Measurements from ENCODE around the gene PTPRN2.
"Not testable (repeated sequence)": the region's sequence is repeated elsewhere in the genome, so short reads cannot be mapped to it uniquely, and the experiment has no call there.

The PTPRN2 gene

DNA sequence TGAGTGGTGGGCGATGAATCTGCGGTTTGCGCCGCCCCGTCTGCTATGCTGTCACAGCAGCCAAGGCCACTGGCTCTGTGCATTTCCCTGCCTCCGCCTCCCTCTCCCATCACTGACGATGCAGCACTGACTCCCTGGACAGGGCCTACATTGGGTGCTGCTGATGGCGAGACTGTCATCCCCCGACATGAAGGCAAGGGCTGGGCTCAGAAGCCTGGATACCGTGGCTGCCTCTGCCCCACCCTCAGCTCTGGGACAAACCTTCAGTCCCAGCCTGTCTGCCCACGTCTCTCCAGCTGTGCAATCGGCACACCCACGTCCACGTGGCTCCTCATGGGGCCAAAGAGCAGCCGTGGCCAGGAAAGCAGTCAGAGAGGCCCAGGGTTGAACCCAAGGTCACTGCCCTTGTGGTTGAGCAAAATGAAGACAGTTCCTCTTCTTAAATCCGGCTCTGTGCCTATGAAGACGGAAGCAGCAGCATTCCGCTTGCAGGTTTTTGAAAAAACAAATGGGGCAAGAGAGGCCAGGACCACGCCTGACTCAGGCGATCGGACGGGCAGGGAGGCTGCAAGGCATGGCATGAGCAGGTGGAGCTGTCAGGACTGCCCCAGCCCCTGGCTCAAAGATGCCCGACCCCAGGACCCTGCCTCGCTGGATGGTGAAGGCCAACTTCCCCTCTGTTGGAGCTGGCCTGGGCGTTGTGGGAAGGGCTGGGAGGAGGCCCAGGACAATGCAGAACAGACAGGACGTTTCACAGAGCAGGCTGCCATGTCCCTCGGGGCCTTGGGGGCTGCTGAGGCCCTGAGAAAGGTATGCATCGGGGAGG is 733.3 kb downstream of the PTPRN2 start:
- DNase-seq (ENCODE audit: low read depth, low spot score) = no peak
- H3K27ac ChIP-seq = no peak overlapping the region

DNA sequence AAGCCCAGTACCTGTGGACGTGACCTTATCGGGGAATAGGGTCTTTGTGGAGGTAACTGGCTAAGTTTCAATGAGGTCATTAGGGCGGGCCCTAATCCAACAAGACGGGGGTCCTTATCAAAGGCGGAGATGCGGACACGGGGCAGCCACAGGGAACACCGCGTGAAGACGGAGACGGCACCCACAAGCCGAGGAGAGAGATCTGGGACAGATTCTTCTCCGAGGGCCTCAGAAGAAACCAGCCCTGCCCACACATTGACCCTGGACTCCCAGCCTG is 733.9 kb downstream of the PTPRN2 start:
- no peak overlapping the region for H3K27ac ChIP-seq
- DNase-seq (ENCODE audit: low read depth, low spot score) = no peak

DNA sequence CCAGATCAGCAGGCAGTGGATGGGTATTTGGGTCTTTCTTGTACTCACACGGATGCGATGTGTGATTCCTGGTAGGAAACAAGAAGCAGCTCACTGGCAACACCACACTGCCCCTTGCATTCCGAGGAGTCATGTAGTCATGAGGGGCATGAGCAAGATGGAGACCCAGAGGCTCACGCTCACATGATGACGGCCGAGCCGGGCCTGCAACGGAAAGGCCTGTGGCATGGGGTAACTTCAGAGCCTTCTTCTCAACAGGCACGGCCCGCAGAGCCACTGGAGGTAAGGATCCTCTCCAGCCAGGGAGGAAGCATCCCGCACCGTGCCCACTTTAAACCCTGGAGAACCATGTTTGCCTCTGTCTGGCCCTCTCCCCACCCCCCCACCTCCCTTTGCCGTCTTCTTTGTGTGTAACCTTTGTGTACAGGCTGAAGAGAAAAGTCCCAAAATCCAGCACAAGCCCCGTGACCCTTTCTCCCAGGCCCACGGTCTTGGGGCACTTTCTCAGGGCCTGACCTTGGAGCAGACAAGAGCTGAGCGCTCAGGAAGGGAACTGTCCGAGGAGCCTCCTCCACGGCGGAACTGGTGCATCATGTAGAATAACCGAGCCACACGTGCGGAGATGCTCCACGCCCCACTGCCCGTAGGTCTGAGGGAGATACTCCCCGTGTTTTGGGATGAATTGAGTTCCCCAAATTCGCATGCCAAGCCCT is 734.4 kb downstream of the PTPRN2 start:
- H3K27ac ChIP-seq = no peak overlapping the region
- no peak for DNase-seq (ENCODE audit: low read depth, low spot score)

DNA sequence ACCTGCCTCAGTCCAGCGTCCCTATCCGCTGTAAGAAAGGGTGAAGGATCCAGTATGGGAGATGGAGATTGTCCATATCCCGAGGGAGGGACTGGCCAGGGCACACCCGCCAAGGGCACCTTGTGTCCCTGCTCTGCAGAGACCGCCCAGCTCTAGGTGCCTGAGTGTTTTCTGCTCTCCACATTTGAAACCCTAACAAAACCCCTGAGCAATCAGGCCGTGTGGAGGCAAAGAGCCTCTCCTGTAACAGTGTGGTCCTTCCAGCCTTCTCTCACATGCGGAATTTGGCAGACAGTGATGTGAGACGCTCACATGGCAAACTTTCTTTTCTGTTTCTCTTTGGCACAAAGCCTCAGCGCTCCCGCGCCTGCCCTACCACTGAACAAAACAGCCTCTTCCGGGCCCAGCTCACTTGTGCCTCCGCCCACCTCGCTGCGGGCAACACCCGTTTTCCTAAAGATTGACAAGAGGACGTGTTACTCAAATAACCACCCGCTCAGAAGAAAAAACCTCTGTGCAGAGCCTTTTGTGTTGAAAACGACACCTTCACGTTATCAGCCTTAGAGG is 736.0 kb downstream of the PTPRN2 start:
- no peak for DNase-seq (ENCODE audit: low read depth, low spot score)
- no peak overlapping the region for H3K27ac ChIP-seq

DNA sequence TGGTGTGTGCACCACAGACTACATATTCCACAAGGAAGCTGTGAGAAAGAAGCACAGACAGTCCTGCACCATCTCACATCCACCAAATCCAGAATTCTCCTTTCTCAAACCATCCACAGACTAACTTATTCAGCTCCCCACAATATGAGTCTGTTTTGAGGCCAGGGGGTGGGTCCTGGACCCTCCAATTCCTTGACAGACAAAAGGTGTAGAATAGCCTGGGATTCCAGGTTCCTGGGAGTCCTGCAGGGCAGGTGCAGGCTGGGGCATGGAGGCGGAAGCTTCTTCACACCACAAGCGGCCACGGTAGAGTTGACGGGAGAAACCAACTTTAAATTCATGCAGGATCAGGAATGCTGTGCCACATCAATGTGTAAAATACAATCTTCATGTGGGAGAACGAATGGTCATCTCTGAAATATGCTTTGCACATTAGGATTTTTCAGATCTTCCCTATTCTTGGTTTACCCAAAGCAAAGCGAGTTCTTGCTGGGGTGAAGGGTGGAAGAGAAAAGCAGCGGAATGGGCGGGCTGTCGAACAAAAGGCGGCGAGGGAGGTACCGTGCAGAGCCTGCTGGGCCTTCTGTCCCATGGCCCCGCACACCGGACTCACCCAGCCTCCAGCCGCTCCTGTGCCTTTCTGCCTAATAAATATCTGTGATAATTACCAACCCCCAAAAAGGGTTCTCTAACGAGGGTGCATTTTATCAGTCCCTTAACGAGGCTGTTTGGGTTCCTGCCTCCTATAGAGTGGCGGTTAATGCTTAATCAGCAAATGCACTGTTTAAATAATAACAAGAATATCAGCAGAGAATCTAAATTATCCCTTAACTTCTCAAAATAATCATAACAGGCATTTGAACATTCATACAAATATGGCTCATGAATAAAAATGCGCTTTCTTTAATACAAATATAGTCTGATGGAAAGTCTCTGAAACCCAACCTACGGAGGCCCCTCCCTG is 736.9 kb downstream of the PTPRN2 start:
- no peak overlapping the region for H3K27ac ChIP-seq
- DNase-seq (ENCODE audit: low read depth, low spot score) = no peak

DNA sequence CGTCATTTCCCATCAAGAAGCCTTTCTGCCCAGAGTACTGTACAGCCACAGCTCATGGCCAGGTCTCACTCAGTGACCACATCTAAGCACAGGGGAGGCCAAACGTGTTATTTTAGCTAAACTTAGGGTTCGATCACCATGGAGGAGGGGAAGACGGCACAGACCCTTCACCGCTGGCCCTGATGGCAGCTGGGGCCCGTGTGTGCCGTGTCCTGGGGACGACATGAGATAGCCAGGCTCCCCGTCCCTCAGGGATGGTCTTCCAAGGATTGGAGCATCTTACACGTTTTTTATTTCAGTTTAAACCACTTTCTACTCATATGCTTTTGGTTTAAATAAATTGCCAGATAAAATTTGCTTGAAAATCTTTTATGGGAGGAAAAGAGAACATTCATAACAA is 737.9 kb downstream of the PTPRN2 start:
- H3K27ac ChIP-seq = no peak overlapping the region
- no peak for DNase-seq (ENCODE audit: low read depth, low spot score)

DNA sequence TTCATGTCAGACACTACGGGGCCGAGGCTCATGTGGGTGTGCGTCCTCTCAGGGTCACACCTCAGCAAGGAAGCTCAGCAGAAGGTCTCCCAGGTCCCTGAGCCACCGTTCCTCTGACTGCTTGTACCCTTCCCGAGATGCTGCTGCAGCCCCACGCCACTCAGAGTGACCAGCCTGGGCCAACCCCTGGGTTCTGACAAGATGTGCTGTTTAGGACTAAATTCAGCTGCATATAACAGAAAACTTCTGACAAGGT is 738.4 kb downstream of the PTPRN2 start:
- no peak overlapping the region for H3K27ac ChIP-seq
- no peak for DNase-seq (ENCODE audit: low read depth, low spot score)

DNA sequence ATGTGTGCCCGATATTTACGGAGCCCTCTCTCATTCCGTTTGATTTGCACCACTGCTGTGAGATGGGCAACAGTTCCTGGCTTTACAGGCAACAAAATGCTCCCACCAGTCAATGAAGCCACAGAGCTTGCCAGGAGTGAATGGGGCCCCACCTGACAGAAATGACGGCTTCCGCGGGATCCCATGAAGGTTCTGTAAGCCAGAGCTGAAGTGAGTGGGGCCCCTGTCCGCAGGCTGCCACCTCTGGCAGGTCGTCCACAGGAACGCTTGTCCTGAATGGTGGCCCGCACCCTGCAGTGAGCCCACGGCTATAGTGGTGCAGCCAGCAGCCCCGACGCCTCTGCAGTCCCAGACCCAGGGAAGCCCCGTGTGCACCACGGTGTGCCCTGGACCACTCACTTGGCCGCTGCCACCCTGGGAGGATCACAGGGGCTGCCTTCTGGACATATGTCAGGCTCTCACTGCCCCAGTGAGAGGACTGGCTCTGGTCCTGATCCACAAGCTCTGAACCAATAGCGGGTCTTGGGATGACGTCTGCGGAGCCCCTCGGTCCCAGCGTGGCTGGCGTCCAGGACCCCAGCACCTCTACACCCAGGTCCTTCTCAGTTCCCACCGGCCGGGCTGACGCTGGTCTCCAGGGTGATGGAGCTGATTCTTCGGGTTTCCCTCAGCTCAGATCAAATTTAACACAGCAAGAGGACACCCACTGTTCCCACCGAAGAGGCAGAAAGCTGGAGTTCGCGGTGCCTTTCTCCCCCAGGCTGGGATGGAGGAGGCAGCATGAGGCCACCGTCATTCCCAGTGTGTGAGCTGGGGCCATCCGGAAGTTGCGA is 738.9 kb downstream of the PTPRN2 start:
- no peak overlapping the region for H3K27ac ChIP-seq
- DNase-seq (ENCODE audit: low read depth, low spot score) = no peak

DNA sequence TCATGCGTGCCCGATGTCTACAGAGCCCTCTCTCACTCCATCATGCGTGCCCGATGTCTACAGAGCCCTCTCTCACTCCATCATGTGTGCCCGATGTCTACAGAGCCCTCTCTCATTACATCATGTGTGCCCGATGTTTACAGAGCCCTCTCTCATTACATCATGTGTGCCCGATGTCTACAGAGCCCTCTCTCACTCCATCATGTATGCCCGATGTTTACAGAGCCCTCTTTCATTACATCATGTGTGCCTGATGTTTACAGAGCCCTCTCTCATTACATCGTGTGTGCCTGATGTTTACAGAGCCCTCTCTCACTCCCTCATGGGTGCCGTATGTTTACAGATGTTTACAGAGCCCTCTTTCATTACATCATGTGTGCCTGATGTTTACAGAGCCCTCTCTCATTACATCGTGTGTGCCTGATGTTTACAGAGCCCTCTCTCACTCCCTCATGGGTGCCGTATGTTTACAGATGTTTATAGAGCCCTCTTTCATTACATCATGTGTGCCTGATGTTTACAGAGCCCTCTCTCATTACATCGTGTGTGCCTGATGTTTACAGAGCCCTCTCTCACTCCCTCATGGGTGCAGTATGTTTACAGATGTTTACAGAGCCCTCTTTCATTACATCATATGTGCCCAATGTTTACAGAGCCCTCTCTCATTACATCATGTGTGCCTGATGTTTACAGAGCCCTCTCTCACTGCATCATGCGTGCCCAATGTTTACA is 739.7 kb downstream of the PTPRN2 start:
- H3K27ac ChIP-seq; DNase-seq (ENCODE audit: low read depth, low spot score): not testable (repeated sequence)

DNA sequence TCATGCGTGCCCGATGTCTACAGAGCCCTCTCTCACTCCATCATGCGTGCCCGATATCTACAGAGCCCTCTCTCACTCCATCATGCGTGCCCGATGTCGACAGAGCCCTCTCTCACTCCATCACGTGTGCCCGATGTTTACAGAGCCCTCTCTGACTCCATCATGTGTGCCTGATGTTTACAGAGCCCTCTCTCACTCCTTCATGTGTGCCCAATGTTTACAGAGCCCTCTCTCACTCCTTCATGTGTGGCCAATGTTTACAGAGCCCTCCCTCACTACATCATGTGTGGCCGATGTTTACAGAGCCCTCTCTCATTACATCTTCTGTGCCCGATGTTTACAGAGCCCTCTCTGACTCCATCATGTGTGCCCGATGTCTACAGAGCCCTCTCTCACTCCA is 740.9 kb downstream of the PTPRN2 start:
- not testable (repeated sequence) for H3K27ac ChIP-seq; DNase-seq (ENCODE audit: low read depth, low spot score)

DNA sequence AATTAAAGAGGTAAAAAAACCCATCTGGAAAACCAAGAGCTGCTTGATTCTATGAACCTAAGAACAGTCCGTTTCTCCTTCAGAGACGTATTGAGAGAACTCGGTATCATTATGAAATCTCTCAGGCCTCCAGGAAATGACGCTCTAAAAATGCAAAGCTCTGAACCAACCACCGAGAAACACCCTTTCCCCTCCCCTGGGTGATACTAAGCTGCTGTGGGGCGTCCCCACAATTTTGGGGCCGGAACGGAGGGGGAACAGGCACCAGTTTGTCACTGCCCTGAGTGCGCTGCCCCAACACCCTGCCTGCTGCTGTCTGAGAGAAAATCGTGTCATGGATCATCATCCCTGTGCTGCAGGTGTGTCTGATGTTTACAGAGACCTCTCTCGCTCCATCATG is 741.4 kb downstream of the PTPRN2 start:
- H3K27ac ChIP-seq = no peak overlapping the region
- DNase-seq (ENCODE audit: low read depth, low spot score) = no peak

DNA sequence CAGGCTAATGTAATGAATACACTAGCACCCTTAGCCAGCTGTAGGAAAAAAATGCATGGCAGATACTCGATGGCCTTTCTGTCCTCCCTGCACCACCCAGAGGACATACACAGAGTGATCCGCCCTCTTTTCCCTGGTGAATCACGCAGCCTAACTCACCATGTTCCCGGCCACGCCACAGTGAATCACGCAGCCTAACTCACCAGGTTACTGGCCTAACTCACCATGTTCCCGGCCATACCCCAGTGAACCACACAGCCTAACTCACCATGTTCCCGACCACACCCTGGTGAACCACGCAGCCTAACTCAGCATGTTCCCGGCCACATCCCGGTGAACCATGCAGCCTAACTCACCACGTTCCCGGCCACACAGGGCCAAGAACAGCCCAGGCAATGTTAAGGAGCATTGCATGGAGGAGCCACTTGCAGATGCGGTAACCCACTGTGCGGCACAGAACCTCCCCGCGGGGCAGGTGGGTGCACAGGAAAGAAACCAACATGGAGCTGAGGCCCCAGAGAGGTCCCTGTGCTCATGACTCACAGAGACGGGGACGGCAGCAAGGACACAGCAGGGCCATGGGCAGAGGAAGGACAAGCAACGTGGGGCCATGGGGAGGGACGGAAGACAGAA is 742.3 kb downstream of the PTPRN2 start:
- no peak for DNase-seq (ENCODE audit: low read depth, low spot score)
- no peak overlapping the region for H3K27ac ChIP-seq

DNA sequence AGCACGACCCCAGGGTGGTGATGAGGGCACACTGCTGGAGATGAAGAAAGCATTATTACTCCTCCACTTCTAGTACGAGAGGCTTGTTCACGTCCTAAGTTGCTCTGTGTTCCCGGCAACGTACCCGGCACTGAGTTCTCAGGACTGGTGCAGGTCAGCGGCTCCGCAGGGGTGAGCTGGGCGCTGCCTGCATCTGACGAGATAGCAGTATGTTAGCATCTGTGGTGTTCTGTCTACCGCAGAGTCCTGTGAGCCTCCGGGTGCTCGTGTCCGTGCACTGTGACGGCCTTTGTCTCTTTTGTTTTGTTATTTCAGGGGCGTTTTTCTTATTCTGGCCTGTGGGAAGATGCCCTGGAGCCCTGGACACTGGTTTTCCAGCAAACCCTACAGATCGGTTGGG is 743.0 kb downstream of the PTPRN2 start:
- no peak for DNase-seq (ENCODE audit: low read depth, low spot score)
- H3K27ac ChIP-seq = no peak overlapping the region

DNA sequence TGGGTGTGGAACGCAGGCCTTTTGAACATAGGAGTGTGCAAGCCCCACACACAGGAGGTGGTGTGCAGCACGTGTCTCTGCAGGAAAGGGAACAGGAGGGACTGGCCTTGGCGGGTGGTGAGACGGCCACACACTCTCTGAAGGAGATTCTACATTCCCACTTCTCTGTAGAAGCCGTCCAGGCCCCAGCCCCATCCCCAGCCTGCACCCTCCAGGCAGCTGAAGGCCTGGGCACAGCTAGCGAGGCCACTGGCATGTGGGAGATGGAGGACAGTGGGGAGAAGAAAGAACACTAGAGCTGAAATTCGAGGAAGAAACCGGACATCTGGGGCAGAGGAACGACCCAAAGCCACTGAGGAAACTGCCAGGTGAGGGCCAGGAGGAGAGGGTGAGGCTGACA is 743.5 kb downstream of the PTPRN2 start:
- H3K27ac ChIP-seq = no peak overlapping the region
- no peak for DNase-seq (ENCODE audit: low read depth, low spot score)

DNA sequence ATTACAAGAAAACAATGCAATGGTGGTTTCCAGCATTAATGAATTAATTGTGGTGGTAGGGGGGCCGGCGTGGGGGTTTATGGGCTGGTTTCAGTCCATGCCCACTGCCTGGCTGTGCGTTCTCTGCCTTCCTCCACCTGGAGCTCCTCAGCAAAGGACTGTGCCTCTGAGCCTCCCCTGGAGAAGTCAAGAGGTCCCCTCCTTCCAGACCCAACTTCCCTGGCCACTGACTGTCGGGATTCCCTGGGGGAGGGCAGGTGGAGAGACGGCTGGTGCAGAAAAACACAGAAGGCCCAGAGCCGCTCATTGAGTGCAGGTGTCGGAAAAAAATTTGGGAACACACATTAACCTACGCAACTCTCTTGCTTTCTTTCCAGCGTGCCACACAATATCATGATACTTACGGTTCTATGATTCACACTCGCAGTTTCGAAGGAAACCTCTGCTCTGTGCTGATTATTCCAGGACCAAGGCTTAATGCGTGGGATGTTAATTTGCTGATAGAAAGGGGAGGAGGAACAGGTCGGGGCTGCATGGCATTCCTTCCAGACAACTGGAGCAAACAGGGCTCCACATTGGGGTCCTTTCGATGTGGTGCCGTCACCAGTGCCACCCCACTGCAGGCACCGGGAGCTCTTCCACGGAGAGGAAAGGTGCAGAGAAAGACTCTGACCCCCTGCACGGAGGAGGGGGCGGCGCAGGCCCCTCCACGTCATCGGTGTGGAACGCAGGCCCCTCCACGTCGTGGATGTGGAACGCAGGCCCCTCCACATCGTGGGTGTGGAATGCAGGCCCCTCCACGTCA is 744.1 kb downstream of the PTPRN2 start:
- no peak for DNase-seq (ENCODE audit: low read depth, low spot score)
- no peak overlapping the region for H3K27ac ChIP-seq

DNA sequence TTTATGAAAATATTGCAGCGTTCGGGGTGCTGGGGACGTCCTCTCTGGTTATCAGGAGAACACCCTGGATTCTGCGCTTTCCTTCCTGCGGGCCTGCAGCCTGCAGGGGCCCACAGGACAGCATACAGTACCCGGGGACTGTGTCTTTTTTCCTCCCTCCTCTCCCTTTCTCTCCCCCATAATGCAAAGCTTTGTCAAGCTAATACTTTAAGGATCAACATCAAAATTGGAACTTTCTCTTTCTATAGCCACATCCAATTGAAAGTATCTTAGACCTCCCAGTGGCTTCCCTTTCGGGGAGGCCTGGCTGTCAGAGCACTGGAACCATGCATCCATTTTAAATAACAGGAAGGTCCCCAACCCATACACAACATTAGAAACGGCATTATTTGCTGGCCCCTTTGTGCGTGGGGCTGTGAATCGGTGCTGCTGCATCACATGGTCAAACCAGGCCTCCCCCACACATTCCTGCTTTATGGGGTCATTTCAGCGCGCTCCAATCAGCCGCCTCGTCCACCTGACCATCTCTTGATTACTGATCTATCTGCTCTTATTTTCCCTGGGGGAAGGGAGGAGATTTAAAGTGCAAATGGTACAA is 745.8 kb downstream of the PTPRN2 start:
- no peak for DNase-seq (ENCODE audit: low read depth, low spot score)
- no peak overlapping the region for H3K27ac ChIP-seq

DNA sequence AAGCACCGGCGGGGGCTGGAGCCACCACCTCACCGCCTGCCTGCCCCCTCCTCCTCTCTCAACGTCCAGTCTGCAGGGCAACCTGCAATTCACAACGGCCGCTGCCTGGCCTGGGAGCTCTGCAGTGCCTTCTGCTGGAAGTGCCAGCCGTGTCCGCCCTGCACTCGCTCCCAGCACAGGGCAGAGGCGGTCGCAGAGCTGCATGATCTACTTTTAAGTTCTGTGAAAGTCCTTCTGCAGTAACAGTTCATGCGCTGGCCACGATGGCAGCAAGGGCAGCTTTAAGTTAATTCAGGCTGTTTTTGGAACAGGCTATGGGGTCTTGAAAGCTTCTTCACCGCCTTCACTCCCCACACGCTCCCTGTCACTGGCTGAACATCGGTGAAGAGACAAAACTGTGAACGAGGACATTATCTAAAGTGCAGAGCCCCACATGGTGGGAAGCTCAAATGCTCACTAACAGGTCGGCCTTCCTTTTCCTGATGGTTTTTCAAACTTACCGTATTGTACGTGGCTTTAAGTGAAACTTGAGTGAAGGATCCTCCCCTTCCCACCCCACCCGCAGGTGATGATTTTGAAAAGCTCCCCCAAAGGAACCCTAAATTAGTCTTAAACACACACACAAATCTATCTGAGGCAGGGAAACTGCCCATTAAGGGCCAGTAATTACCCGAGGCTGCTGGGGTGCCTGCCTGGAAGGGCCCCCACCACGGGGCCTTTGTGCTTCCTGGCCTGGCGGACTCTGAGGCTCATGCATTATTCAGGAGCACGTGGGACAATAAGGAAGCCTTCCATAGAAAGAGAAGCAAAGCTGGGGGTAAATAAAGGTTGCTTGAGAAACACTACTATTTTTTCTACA is 746.5 kb downstream of the PTPRN2 start:
- no peak for DNase-seq (ENCODE audit: low read depth, low spot score)
- H3K27ac ChIP-seq = no peak overlapping the region

Data from epithelial cell of prostate (primary cell).